Measurements from ENCODE around the gene MRPL36.
A peak's percentile ranks its signal among the peaks of the same experiment; 100 is the strongest.
"Not testable (repeated sequence)": the region's sequence is repeated elsewhere in the genome, so short reads cannot be mapped to it uniquely, and the experiment has no call there.

The MRPL36 gene

GRCh38 chr5:1832511-1833250 is 33.0 kb upstream of the MRPL36 start:
- no peak for DNase-seq (ENCODE audit: low spot score)

GRCh38 chr5:1831677-1832313 is 32.2 kb upstream of the MRPL36 start:
- no peak for DNase-seq (ENCODE audit: low spot score)

DNA sequence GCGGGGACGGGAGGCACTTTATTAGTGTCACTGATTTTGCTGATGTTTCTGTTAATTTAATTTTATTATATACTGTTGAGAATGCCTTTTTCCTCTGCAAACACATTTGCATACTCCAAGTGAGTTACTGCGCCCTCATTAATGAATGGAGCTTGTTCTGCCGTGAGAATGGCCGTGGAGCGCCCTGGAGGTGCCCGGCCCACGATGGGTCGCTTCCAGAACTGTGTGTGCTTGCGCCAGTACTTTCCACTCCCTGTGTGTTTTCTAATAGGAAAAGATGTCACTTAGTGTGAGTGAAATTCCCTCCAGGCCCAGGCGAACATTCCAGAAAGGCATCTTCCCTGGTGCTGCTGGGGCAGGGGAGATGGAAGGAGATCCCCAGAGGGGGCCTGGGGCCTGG is 31.6 kb upstream of the MRPL36 start:
- DNase-seq (ENCODE audit: low spot score) = no peak

DNA sequence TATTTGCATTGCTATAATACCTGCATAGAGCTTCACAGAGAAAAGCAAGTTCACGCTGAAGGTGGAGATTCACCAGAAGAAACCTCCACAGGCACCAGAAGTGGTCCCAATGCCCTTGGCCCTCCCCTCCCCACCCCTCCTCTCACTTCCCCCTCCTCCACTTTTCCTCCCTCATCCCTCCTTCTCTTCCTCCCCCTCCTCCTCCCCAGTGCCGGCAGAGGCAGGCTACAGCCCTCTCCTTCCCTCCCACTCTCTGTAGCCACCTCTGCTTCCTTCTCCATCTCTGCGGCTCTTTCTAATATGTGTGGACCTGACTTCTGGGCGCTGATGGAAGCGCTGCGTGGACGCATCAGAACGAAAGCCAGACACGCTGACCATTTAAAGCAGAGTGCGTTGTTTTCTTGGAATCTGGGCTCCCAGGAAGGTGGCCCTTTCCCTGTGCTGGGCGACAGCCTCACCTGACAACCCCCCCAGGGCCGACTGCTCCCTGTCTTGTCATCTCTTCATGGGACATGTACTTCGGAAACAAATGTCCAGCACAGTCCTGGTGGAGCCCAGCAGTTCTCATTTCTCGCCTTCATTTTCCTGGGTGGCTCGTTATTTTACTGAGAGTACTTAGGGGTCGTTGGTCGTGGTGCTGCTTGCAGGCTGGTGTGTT is 31.1 kb upstream of the MRPL36 start:
- no peak for DNase-seq (ENCODE audit: low spot score)

GRCh38 chr5:1827886-1828397 is 28.3 kb upstream of the MRPL36 start:
- no peak for DNase-seq (ENCODE audit: low spot score)

DNA sequence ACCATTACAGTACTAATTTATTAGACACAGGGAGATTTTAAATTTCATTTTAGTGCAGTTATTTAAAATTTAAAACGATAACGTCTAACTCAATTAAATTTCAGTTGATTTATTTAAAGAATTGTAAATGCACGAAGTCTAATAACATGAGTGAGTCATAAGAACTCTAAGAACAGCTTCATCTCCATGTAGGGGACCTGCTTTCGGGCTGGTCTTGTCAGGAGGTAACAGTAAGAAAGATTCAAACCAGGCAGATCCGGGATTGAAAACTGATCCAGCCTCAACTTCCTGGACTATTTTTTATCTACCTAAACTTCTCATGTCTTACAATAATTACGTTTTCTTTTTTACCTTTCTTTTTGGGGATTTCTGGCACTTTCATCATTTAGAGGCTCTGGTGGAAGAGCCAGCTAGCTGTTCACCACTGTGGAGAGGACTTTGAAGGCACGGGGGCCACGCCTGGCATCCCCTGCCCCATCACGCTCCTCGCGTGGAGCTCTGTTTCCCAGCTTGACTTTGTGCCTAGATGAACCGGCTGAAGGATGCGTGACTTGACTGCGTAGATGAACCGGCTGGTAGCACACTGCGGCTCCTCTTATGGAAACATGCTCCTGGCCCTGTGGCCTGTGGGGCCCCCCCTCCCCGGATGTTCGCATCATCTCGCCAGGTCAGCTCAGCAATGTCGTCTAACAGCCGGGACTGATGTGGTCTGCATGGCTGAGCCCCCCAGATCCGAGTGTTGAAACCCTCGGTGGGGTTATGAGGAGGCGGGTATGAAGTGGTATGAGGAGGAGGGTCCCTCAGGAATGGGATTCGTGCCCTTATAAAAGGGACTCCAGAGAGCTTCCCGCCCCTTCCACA is 27.6 kb upstream of the MRPL36 start:
- DNase-seq (ENCODE audit: low spot score) = no peak

- no peak for DNase-seq (ENCODE audit: low spot score)
Measured at GRCh38 chr5:1826235-1826980, 26.8 kb upstream of the MRPL36 start.

DNA sequence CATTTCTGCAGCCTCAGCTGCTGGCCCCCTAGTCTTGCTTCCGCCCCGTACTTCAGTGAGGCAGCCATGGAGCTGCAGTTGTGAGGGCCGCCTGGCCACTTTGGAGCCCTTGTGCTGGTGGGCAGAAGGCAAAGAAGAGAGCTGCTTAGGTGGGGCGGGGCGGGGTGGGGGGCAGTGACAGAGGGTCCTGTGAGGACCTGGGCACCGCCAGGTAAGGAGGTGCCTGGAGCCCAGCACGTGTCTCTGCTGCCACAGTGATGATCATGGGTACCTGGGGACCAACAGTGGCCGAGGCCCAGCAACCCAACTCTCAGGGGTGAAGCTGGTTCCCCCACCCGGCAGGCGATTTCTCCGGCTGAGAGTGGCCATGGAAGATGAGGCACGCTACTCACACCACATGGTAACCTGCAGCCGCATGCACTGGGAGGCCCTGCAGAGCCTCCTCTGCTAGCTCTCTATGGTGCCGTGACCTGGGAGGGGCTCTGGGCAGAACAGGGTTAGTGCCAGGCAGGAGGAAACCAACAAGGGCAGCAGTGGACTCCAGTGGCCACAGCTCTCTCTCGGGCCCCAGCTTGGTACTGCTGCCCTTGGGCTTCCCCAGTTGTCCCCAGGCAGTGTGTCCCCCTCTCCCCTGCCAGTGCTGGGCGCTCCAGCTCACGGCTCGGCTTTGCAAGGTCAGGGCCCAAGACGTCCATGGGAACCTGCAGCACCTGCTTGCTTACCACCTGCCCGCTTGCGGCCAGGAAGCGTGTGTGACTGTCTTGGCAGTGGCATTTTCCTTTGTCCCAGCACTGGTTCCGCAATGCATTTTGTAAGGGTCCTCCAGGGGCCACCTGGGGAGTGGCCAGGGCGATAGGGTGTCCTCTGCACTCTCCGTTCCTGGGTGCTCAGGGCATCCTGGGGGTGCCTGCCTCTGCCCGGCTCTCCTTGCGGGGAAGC is 25.5 kb upstream of the MRPL36 start:
- no peak for DNase-seq (ENCODE audit: low spot score)

GRCh38 chr5:1824109-1824821 is 24.6 kb upstream of the MRPL36 start:
- DNase-seq (ENCODE audit: low spot score) = no peak

GRCh38 chr5:1823381-1824034 is 23.9 kb upstream of the MRPL36 start:
- no peak for DNase-seq (ENCODE audit: low spot score)

GRCh38 chr5:1821862-1822261 is 22.2 kb upstream of the MRPL36 start:
- DNase-seq (ENCODE audit: low spot score) = no peak

DNA sequence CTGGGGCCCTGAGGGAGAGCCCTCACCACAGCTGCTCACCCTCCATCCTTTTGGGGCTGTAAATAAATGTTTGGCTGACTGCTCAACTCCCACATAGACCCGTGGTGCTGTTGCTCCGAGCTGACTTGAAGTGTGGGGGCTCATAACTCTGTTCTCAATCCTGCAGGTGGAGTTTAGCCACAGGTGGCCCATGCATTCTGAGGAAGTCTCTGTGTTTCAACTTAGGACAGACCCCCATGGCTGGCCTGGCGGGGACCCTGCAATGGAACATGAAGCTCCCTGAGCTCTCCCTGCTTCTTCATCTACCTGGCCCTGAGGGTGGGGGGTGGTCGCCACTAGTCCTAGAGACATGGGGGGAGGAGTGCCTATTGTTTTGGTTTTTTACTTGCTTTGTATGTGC is 21.3 kb upstream of the MRPL36 start:
- DNase-seq (ENCODE audit: low spot score) = no peak

GRCh38 chr5:1820381-1820780 is 20.7 kb upstream of the MRPL36 start:
- peak; percentile 26 for DNase-seq (ENCODE audit: low spot score)

GRCh38 chr5:1819458-1819857 is 19.8 kb upstream of the MRPL36 start:
- DNase-seq (ENCODE audit: low spot score) = no peak

DNA sequence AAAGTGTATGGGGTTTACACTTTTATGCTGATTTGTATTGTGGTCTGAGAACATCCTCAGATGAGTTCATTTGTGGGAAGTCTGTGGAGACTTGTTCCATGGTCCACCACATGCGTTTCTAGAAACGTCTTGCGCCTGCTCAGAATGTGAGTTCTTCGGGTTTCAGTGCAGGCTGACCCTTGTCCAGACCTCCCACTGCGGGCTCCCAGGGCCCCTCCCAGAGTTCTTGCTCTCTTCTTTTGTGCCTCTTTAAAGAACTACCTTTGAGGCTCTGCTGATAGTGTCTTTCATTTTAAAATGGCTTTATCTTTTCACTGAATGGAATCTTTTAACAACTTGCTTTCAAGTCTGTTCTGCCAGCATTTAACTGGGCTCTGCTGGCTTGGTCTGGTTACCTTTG is 19.1 kb upstream of the MRPL36 start:
- DNase-seq (ENCODE audit: low spot score) = no peak

DNA sequence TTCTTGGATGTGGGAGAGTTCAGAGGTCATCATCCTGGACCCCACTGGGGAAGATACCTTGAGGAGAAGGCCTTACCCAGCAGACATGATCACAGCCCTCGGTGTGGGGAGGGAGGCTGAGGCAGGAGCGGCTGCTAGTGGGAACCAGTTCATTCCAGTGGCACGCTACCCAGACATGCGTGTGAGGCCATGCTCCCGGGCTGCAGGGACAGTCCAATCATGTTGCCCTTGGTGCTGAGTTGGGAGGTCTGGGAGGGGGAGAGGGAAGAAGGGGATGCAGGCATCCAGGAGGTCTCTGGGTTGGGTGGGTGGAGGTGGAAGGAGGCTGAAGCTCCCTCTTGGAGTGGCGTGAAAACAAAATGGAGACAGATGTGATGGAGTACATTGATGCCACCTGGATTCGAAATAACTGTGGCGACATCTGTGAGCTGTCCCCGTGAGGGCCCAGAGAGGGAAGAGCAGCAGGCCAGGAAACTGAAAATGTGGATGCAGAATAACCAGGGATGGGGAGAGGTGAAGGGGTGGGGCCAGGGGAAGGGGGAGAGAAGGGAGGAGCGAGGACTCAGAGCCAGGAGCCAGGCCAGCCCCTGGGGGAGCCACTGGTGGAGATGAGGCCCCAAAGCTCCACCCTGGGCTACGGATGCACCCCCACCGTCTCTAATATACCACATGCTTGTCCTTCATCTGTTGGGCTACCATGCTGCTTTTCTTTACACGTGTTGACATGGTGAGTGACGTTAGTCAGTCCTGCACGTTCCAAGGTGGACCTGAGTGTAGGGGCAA is 17.8 kb upstream of the MRPL36 start:
- no peak for DNase-seq (ENCODE audit: low spot score)

GRCh38 chr5:1816495-1817089 is 17.0 kb upstream of the MRPL36 start:
- DNase-seq (ENCODE audit: low spot score) = not testable (repeated sequence)
